SK-N-MC (cell line): Measurements from ENCODE around the gene CDK5RAP1.
"Not testable (repeated sequence)": the region's sequence is repeated elsewhere in the genome, so short reads cannot be mapped to it uniquely, and the experiment has no call there.

Experiments
- FOXP2 ChIP-seq: optimal IDR thresholded peaks from 2 replicates; pipeline ENCODE3; 2011; ENCODE audit warnings: mild to moderate bottlenecking, moderate library complexity; ENCODE audit not compliant: insufficient read depth; ENCODE audit errors: extremely low read length, control extremely low read depth
- POLR2AphosphoS5 ChIP-seq: IDR thresholded peaks from 2 replicates; pipeline ENCODE4 v1.6.1; 2012; ENCODE audit warnings: mild to moderate bottlenecking, low read depth, low read length, borderline replicate concordance

DNA sequence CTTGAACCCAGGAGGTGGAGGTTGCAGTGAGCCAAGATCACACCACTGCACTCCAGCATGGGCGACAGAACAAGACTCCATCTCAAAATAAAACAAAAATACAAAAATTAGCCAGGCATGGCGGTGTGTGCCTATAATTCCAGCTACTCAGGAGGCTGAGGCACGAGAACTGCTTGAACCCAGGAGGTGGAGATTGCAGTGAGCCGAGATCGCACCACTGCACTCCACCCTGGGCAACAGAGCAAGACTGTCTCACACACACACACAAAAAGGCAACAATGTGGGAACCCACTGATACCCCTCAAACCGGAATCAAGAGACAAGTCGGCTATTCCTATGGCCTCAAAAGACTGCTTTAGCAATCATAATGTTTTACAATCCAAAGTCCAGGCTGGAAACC, 39.2 kb upstream of the CDK5RAP1 start:
- not testable (repeated sequence) for TF ChIP-seq POLR2AphosphoS5, FOXP2
